ENCODE data around the gene CCM2. TPM values are rescaled to one million over a fixed set of nuclear protein-coding genes. Genes with fewer than 3 reads are reported as not detected.
"Not testable (repeated sequence)": the region's sequence is repeated elsewhere in the genome, so short reads cannot be mapped to it uniquely, and the experiment has no call there.

Gene CCM2
- total RNA-seq, 2 experiments from 2014 or later: 72.3 to 77.5 TPM

GRCh38 chr7:44990109-44991023, 9.6 kb upstream of the CCM2 start:
- H3K4me3 Mint-ChIP-seq: no peak overlapping the region

GRCh38 chr7:44992004-44992795, 7.8 kb upstream of the CCM2 start:
- intact Hi-C loops (cut with micrococcal nuclease); H3K4me3 Mint-ChIP-seq; H3K27me3 Mint-ChIP-seq; H3K36me3 Mint-ChIP-seq (ENCODE audit: low read depth); ATAC-seq; H3K27ac Mint-ChIP-seq; H3K9me3 Mint-ChIP-seq; DNase-seq; POLR2A ChIA-PET: not testable (repeated sequence)
- CTCF ChIA-PET: interaction anchor here (0.6 to 1.1 kb wide), 2 partner anchors 7 to 19 kb away, joined by 3 to 4 read pairs; no protein-coding TSS in a partner anchor
- peaks cover 43% of the 10 kb centered on the region for H3K4me1 Mint-ChIP-seq (ENCODE audit: low read depth)

More at GRCh38 chr7:44990109-44991023, 9.6 kb upstream of the CCM2 start:
- ChIA-PET POLR2A (interaction anchor here (0.6 to 10.6 kb wide), 8 partner anchors 9 to 122 kb away, joined by 3 to 130 read pairs (median 6); partner anchors contain the start of genes MYO1G and TBRG4), CTCF (interaction anchor here (0.6 to 2.1 kb wide), 3 partner anchors 8 to 11 kb away, joined by 3 to 10 read pairs (median 3); no protein-coding TSS in a partner anchor)
- intact Hi-C loops (cut with micrococcal nuclease): no loop called here
- Mint-ChIP-seq H3K4me1 (ENCODE audit: low read depth) (peaks cover 33% of the 10 kb centered on the region), H3K27ac (peak overlapping the region; percentile 0), H3K36me3 (ENCODE audit: low read depth) (peaks cover 15% of the 10 kb centered on the region), H3K9me3 (no peaks in the 10 kb centered on the region), H3K27me3 (no peaks in the 10 kb centered on the region)
- DNase-seq (no peak), ATAC-seq (no peak)
- no peak for TF ChIP-seq CTCF (IDR thresholded peaks at IDR 0.05)

- POLR2A ChIA-PET: interaction anchor here (0.7 to 10.5 kb wide), 5 partner anchors 10 to 28 kb away, joined by 3 to 328 read pairs (median 4); partner anchors contain the start of gene MYO1G
- DNase-seq (no peak), ATAC-seq (no peak)
- H3K4me1 Mint-ChIP-seq (ENCODE audit: low read depth): peaks cover 34% of the 10 kb centered on the region
- peak overlapping the region; percentile 23 for H3K4me3 Mint-ChIP-seq
- intact Hi-C loops (cut with micrococcal nuclease): no loop called here
- CTCF ChIA-PET: no interaction called here
- H3K9me3 Mint-ChIP-seq: no peaks in the 10 kb centered on the region
- H3K27me3 Mint-ChIP-seq: no peaks in the 10 kb centered on the region
- no peaks in the 10 kb centered on the region for H3K36me3 Mint-ChIP-seq (ENCODE audit: low read depth)
- peak overlapping the region; percentile 11 for H3K27ac Mint-ChIP-seq
- no peak for TF ChIP-seq CTCF (IDR thresholded peaks at IDR 0.05)
Observed at GRCh38 chr7:44994877-44995554, 5.0 kb upstream of the CCM2 start.

GRCh38 chr7:44995555-44996493, 4.2 kb upstream of the CCM2 start:
- intact Hi-C loops (cut with micrococcal nuclease): no loop called here
- peak overlapping the region; percentile 23 for H3K4me3 Mint-ChIP-seq
- no peaks in the 10 kb centered on the region for H3K27me3 Mint-ChIP-seq
- no peaks in the 10 kb centered on the region for H3K36me3 Mint-ChIP-seq (ENCODE audit: low read depth)
- H3K9me3 Mint-ChIP-seq: no peaks in the 10 kb centered on the region
- TF ChIP-seq CTCF (IDR thresholded peaks at IDR 0.05): no peak
- DNase-seq (no peak), ATAC-seq (no peak)
- peaks cover 32% of the 10 kb centered on the region for H3K4me1 Mint-ChIP-seq (ENCODE audit: low read depth)
- ChIA-PET POLR2A (interaction anchor here (10.5 kb wide), 1 partner anchor 14 kb away, joined by 328 read pairs; the partner anchor contains the start of gene MYO1G), CTCF (interaction anchor here (1.0 to 1.5 kb wide), 5 partner anchors 9 to 140 kb away, joined by 3 to 5 read pairs (median 4); no protein-coding TSS in a partner anchor)
- H3K27ac Mint-ChIP-seq: peak overlapping the region; percentile 30

All from activated CD8-positive, alpha-beta T cell treated with anti-CD3 and anti-CD28 coated beads for 36 hours (primary cell).